Hindlimb muscle (tissue), 1 donor: ENCODE results near the gene EVI2A. TPM values are rescaled to one million over a fixed set of nuclear protein-coding genes. Genes with fewer than 3 reads are reported as not detected.
A peak's percentile ranks its signal among the peaks of the same experiment; 100 is the strongest.
"Not testable (repeated sequence)": the region's sequence is repeated elsewhere in the genome, so short reads cannot be mapped to it uniquely, and the experiment has no call there.

Experiments
- DNase-seq: peaks from one replicate; pipeline ENCODE4 v3.0.0-alpha.2; 2013
- polyA plus RNA-seq: library from polyadenylated mRNA; unstranded; fragments of 120-200 nt; gene quantifications from one replicate; pipeline ENCODE4 v1.2.1, GENCODE V29; 2013; ENCODE audit not compliant: insufficient read length

EVI2A gene
- 2.8 TPM for polyA plus RNA-seq

GRCh38 chr17:31321481-31321880, at the start of gene EVI2A:
Gene EVI2A (minus strand): TSS chr17:31321622. CDS start chr17:31319013, 2,609 bp downstream.
- DNase-seq: peak; percentile 25

- DNase-seq: no peak
These were observed 47.8 kb upstream of the EVI2A start for GRCh38 chr17:31369266-31369665.

GRCh38 chr17:31366088-31366487, 44.7 kb upstream of the EVI2A start:
- no peak for DNase-seq

- no peak for DNase-seq
These were observed 42.6 kb upstream of the EVI2A start for GRCh38 chr17:31364012-31364411.

GRCh38 chr17:31357839-31358394, 36.5 kb upstream of the EVI2A start:
- no peak for DNase-seq

- no peak for DNase-seq
These were observed 35.7 kb upstream of the EVI2A start for GRCh38 chr17:31357091-31357490.

- DNase-seq: no peak
These were observed 34.5 kb upstream of the EVI2A start for GRCh38 chr17:31355935-31356334.

GRCh38 chr17:31349454-31349853, 28.0 kb upstream of the EVI2A start:
- DNase-seq: no peak

GRCh38 chr17:31345191-31345747, 23.8 kb upstream of the EVI2A start:
- not testable (repeated sequence) for DNase-seq

GRCh38 chr17:31339906-31340661, 18.7 kb upstream of the EVI2A start:
- DNase-seq: no peak

- no peak for DNase-seq
These were observed 7.8 kb upstream of the EVI2A start for GRCh38 chr17:31329221-31329620.

GRCh38 chr17:31328160-31328535, 6.7 kb upstream of the EVI2A start:
- no peak for DNase-seq

GRCh38 chr17:31327534-31328159, 6.2 kb upstream of the EVI2A start:
- no peak for DNase-seq

- DNase-seq: no peak
These were observed 2.1 kb upstream of the EVI2A start for GRCh38 chr17:31323551-31323950.

GRCh38 chr17:31321966-31322365, 544 bp upstream of the EVI2A start:
- DNase-seq: no peak

GRCh38 chr17:31320791-31321190, 631 bp downstream of the EVI2A start:
- DNase-seq: no peak

- no peak for DNase-seq
These were observed 1.2 kb downstream of the EVI2A start for GRCh38 chr17:31320241-31320640.

- DNase-seq: no peak
These were observed 2.4 kb downstream of the EVI2A start for GRCh38 chr17:31318851-31319661.

GRCh38 chr17:31318298-31318801, 3.1 kb downstream of the EVI2A start:
- DNase-seq: peak; percentile 12

- DNase-seq: no peak
These were observed 6.7 kb downstream of the EVI2A start for GRCh38 chr17:31314782-31315100.

GRCh38 chr17:31313982-31314781, 7.2 kb downstream of the EVI2A start, which contains the start of gene EVI2B:
Gene EVI2B (minus strand): TSS chr17:31314054. CDS start chr17:31305609, 8,445 bp downstream.
- no peak for DNase-seq

GRCh38 chr17:31312223-31312622, 9.2 kb downstream of the EVI2A start:
- DNase-seq: not testable (repeated sequence)
